Measurements from ENCODE around the gene CATSPERD. TPM values are rescaled to one million over a fixed set of nuclear protein-coding genes. Genes with fewer than 3 reads are reported as not detected.
"Not testable (repeated sequence)": the region's sequence is repeated elsewhere in the genome, so short reads cannot be mapped to it uniquely, and the experiment has no call there.

Gene CATSPERD
- total and polyA plus RNA-seq, 7 experiments from 2014 or later, result 0.07 TPM; not detected in 6

DNA sequence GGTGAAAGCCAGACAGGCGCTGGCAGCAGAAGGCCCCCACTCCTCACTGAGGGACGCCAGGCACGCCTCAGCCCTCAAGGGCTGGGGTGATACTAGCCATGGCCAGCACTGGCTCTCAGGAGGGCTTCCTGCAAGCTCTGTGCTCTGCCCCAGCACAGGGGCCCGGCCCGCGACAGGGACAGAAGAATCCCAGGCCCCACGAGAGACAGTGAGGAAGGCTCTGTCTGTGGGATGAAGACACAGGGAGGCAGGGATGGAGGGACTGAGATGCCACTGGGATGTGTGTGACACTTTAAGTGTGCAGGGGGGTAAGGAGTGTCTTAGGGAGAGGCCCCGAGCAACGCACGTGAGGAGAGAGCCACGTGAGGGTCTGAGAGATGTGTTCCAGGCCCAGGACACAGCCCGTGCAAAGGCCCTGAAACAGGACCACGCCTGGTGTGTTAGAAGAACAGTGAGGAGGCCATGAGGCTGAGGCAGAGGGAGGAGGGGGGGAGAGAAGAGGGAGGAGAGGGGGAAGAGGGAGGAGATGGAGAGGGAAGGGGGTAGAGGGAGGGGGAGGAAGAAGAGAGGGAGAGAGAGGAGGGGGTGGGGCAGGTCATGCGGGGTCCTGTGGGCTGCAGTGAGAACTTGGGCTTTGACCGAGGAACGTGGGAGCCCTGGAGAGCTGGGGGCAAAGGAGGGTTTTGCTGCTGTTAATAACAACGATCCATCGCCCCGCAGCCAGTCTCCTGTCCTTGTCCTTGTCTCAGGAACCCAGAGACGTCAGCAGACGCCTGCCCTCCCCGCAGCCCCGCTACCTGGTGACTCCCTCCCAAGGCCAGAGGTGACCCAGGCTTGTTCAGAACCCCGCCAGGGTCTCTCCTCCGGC lies 23.2 kb upstream of the CATSPERD start:
- Histone ChIP-seq H3K9me3 (ENCODE audit: control insufficient read depth in 2 of 3, low read length in 3 of 3) (no peaks in the 10 kb centered on the region), H3K4me1 (ENCODE audit: control insufficient read depth in 2 of 2, insufficient read depth in 2 of 2, low read length in 2 of 2) (peaks cover under 1% of the 10 kb centered on the region in 2 donors), H3K27me3 (ENCODE audit: control insufficient read depth in 2 of 2, insufficient read depth in 2 of 2, low read length in 2 of 2) (no peaks in the 10 kb centered on the region), H3K27ac (ENCODE audit: low read depth, low read length) (no peak overlapping the region), H3K4me3 (ENCODE audit: low read length) (no peak overlapping the region), H3K36me3 (ENCODE audit: control insufficient read depth in 2 of 3, insufficient read depth in 3 of 3, low read length in 3 of 3) (peaks cover 0 to 86% (median 6%) of the 10 kb centered on the region in 3 experiments)
- POLR2A ChIA-PET, result interaction anchor here (0.6 kb wide), 1 partner anchor 18 kb away, joined by 6 read pairs; no protein-coding TSS in a partner anchor
- CTCF ChIA-PET, result no interaction called here
- no peak for ATAC-seq
- H3K36me3 Mint-ChIP-seq, result peaks cover 0 to 16% (median 0%) of the 10 kb centered on the region in 5 donors
- peaks cover 0 to 1% (median 0%) of the 10 kb centered on the region in 11 donors for H3K9me3 Mint-ChIP-seq
- H3K27me3 Mint-ChIP-seq, result no peaks in the 10 kb centered on the region
- intact Hi-C loops (cut with micrococcal nuclease), result no loop called here
- H3K27ac Mint-ChIP-seq, result peak overlapping the region in 3 of 9 donors; percentile 38 to 75 (median 64)
- H3K4me1 Mint-ChIP-seq, result peaks cover 0 to 8% (median 5%) of the 10 kb centered on the region in 7 donors
- no peak for DNase-seq
- no peak overlapping the region for H3K4me3 Mint-ChIP-seq

DNA sequence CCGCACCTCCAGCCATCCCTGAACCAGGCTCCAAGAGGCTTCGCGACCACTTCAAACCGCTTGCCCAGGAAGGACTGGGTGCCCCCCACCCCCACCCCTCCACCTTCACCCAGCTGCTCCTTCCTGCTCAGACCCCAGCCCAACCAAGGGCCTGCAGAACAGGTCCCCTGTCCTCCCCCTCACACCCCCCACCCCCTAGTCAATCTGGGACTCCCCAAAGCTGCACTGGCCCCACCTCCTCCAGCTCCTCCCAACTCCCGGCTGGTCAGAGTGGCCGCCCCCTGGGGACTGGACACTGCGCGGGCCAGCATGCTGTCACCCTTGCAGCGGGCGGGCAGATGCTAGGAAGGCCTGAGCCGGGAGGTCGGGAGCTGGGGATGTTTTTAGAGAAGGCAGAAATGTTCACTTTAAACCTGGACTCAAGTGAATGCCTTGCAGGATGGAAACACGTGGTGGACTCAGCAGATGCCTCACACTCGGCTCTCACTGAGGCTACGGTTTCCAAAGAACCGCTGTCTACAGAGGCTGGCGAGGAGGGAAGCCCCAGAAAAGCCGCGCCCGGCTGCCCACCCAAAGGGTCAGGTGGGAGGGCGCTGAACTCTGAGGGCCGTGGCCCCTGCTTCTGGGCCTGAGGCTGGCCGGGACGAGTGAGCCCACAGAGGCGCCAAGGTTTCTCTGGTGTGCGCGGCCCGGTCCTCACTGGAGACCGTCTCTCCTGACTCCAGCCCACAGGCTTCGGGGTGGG lies 22.4 kb upstream of the CATSPERD start:
- CTCF ChIA-PET, result no interaction called here
- peaks cover 0 to 6% (median 0%) of the 10 kb centered on the region in 7 donors for H3K4me1 Mint-ChIP-seq
- H3K36me3 Mint-ChIP-seq, result peaks cover 0 to 16% (median 0%) of the 10 kb centered on the region in 5 donors
- H3K9me3 ChIP-seq (ENCODE audit: control insufficient read depth in 2 of 3, low read length in 3 of 3), result no peaks in the 10 kb centered on the region
- H3K27me3 ChIP-seq (ENCODE audit: control insufficient read depth in 2 of 2, insufficient read depth in 2 of 2, low read length in 2 of 2), result no peaks in the 10 kb centered on the region
- DNase-seq (no peak), ATAC-seq (no peak)
- no peak overlapping the region for H3K4me3 Mint-ChIP-seq
- H3K27ac Mint-ChIP-seq, result no peak overlapping the region
- H3K27ac ChIP-seq (ENCODE audit: low read depth, low read length), result no peak overlapping the region
- peaks cover 0 to 1% (median 0%) of the 10 kb centered on the region in 11 donors for H3K9me3 Mint-ChIP-seq
- POLR2A ChIA-PET, result no interaction called here
- no peaks in the 10 kb centered on the region for H3K4me1 ChIP-seq (ENCODE audit: control insufficient read depth in 2 of 2, insufficient read depth in 2 of 2, low read length in 2 of 2)
- intact Hi-C loops (cut with micrococcal nuclease), result no loop called here
- H3K27me3 Mint-ChIP-seq, result no peaks in the 10 kb centered on the region
- peaks cover 0 to 79% (median 7%) of the 10 kb centered on the region in 3 experiments for H3K36me3 ChIP-seq (ENCODE audit: control insufficient read depth in 2 of 3, insufficient read depth in 3 of 3, low read length in 3 of 3)
- H3K4me3 ChIP-seq (ENCODE audit: low read length), result no peak overlapping the region

DNA sequence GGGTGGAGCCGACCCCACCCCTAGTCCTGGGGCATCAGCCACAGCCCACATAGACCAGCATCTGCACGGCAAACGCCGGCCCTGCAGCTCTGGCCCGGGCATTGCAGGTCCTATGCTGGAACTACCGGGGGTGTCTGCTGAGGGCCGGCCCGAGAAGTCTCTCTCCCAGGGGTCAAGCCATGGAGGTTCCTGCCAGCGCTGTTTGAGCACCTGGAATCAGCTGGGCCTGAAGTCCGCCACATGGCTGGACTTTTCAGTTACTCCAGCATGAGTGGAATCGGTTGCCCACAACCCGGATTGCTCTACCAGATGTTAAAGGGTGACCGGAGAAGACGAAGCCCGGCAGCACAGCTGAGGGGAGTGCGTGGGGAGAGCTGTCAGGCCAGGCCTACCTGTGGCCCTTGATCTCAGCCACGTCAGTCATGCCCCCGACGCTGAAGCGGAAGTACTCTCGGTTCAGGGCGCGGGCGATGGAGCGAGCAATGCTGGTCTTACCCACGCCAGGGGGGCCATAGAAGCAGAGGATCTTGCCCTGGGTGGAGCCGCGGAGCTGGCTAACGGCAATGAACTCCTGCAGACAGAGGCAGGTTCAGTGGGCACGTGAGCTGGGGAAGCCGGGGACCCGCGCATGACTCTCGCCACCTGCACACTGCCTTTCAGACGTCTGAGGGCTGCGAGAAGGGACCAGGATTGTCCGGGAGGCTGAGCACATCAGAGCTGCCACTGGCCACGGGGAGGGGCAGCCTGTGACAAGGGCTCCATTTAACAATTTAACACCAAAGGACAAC lies 21.6 kb upstream of the CATSPERD start:
- no peaks in the 10 kb centered on the region for H3K27me3 Mint-ChIP-seq
- Histone ChIP-seq H3K4me3 (ENCODE audit: low read length) (no peak overlapping the region), H3K36me3 (ENCODE audit: control insufficient read depth in 2 of 3, insufficient read depth in 3 of 3, low read length in 3 of 3) (peaks cover 0 to 79% (median 13%) of the 10 kb centered on the region in 3 experiments), H3K9me3 (ENCODE audit: control insufficient read depth in 2 of 3, low read length in 3 of 3) (no peaks in the 10 kb centered on the region), H3K4me1 (ENCODE audit: control insufficient read depth in 2 of 2, insufficient read depth in 2 of 2, low read length in 2 of 2) (no peaks in the 10 kb centered on the region), H3K27me3 (ENCODE audit: control insufficient read depth in 2 of 2, insufficient read depth in 2 of 2, low read length in 2 of 2) (no peaks in the 10 kb centered on the region), H3K27ac (ENCODE audit: low read depth, low read length) (no peak overlapping the region)
- H3K36me3 Mint-ChIP-seq, result peaks cover 0 to 19% (median 4%) of the 10 kb centered on the region in 5 donors
- ChIA-PET POLR2A (interaction anchor here (1.0 kb wide), 1 partner anchor 8 kb away, joined by 4 read pairs; no protein-coding TSS in a partner anchor), CTCF (interaction anchor here (0.7 to 1.0 kb wide), 2 partner anchors 9 to 12 kb away, joined by 3 read pairs; partner anchors contain the start of gene RPL36)
- H3K27ac Mint-ChIP-seq, result peak overlapping the region in 1 of 9 donors; percentile 19
- ATAC-seq, result no peak
- no peak overlapping the region for H3K4me3 Mint-ChIP-seq
- peaks cover 0 to 6% (median 0%) of the 10 kb centered on the region in 7 donors for H3K4me1 Mint-ChIP-seq
- H3K9me3 Mint-ChIP-seq, result peaks cover 0 to 1% (median 0%) of the 10 kb centered on the region in 11 donors
- intact Hi-C loops (cut with micrococcal nuclease), result no loop called here
- no peak for DNase-seq

DNA sequence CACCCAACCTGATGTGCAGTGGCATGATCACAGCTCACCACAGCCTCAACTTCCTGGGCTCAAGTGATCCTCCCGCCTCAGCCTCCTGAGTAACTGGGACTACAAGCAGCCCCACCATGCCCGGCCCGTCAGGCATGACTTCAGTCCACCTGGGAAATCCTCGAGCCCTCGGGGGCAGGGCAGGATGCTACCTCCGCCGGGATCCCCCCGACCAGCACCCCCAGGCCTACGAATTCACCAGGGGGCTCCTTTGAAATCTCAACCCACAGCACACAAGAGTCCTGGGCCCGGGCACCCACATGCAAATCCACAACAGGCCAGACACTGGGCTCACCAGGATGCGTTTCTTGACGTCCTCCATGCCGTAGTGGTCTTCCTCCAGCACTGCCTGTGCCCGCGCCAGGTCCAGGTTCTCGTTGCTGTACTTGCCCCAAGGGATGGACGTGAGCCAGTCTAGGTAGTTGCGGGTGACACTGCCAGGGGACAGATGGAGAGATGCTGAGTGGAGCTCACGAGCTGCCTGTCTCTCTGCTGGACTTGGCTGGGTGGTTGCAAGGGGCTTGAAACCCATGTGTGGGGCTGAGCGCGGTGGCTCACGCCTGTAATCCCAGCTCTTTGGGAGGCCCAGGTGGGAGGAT lies 19.9 kb upstream of the CATSPERD start:
- Histone ChIP-seq H3K4me1 (ENCODE audit: control insufficient read depth in 2 of 2, insufficient read depth in 2 of 2, low read length in 2 of 2) (no peaks in the 10 kb centered on the region), H3K9me3 (ENCODE audit: control insufficient read depth in 2 of 3, low read length in 3 of 3) (no peaks in the 10 kb centered on the region), H3K27me3 (ENCODE audit: control insufficient read depth in 2 of 2, insufficient read depth in 2 of 2, low read length in 2 of 2) (no peaks in the 10 kb centered on the region), H3K36me3 (ENCODE audit: control insufficient read depth in 2 of 3, insufficient read depth in 3 of 3, low read length in 3 of 3) (peaks cover 0 to 79% (median 10%) of the 10 kb centered on the region in 3 experiments), H3K27ac (ENCODE audit: low read depth, low read length) (no peak overlapping the region), H3K4me3 (ENCODE audit: low read length) (no peak overlapping the region)
- DNase-seq (no peak), ATAC-seq (no peak)
- POLR2A ChIA-PET, result no interaction called here
- CTCF ChIA-PET, result no interaction called here
- Mint-ChIP-seq H3K27ac (no peak overlapping the region), H3K9me3 (peaks cover 0 to 1% (median 0%) of the 10 kb centered on the region in 11 donors), H3K36me3 (peaks cover 0 to 19% (median 4%) of the 10 kb centered on the region in 5 donors), H3K4me1 (peaks cover 0 to 6% (median 0%) of the 10 kb centered on the region in 7 donors), H3K27me3 (no peaks in the 10 kb centered on the region), H3K4me3 (no peak overlapping the region)
- intact Hi-C loops (cut with micrococcal nuclease), result no loop called here

DNA sequence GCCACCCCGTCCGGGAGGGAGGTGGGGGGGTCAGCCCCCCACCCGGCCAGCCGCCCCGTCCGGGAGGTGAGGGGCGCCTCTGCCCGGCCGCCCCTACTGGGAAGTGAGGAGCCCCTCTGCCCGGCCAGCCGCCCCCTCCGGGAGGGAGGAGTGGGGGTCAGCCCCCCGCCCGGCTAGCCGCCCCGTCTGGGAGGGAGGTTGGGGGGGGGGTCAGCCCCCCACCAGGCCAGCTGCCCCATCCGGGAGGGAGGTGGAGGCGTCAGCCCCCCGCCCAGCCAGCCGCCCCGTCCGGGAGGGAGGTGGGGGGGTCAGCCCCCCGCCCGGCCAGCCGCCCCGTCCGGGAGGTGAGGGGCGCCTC lies 18.4 kb upstream of the CATSPERD start:
- H3K4me3 Mint-ChIP-seq; intact Hi-C loops (cut with micrococcal nuclease); H3K4me3 ChIP-seq (ENCODE audit: low read length); H3K4me1 Mint-ChIP-seq; H3K27me3 ChIP-seq (ENCODE audit: control insufficient read depth in 2 of 2, insufficient read depth in 2 of 2, low read length in 2 of 2); H3K27ac ChIP-seq (ENCODE audit: low read depth, low read length); H3K27ac Mint-ChIP-seq; ATAC-seq; H3K9me3 ChIP-seq (ENCODE audit: control insufficient read depth in 2 of 3, low read length in 3 of 3); H3K9me3 Mint-ChIP-seq; H3K27me3 Mint-ChIP-seq; DNase-seq; POLR2A ChIA-PET; CTCF ChIA-PET; H3K4me1 ChIP-seq (ENCODE audit: control insufficient read depth in 2 of 2, insufficient read depth in 2 of 2, low read length in 2 of 2): not testable (repeated sequence)
- peaks cover 0 to 25% (median 4%) of the 10 kb centered on the region in 5 donors for H3K36me3 Mint-ChIP-seq
- H3K36me3 ChIP-seq (ENCODE audit: control insufficient read depth in 2 of 3, insufficient read depth in 3 of 3, low read length in 3 of 3), result peaks cover 0 to 79% (median 10%) of the 10 kb centered on the region in 3 experiments
